ENCODE measurements around the gene KLHL33. TPM values are rescaled to one million over a fixed set of nuclear protein-coding genes. Genes with fewer than 3 reads are reported as not detected.
A peak's percentile ranks its signal among the peaks of the same experiment; 100 is the strongest.

KLHL33 gene
- total RNA-seq, 1 donor from 2014 or later: 0.20 TPM

- peak; percentile 74 for ATAC-seq
These were observed 59.8 kb downstream of the KLHL33 start for GRCh38 chr14:20376071-20376588.

More at GRCh38 chr14:20376071-20376588, 59.8 kb downstream of the KLHL33 start:
- DNase-seq (ENCODE audit: low spot score): no peak

Other genes starting within 250 kb of the KLHL33 start
- not detected for gene OR11G2, start 245.3 kb downstream of the KLHL33 start, total RNA-seq
- gene OR11H6, start 212.5 kb downstream of the KLHL33 start, total RNA-seq: not detected
- not detected for gene OR11H7, start 207.2 kb downstream of the KLHL33 start, total RNA-seq
- gene OR11H4, start 196.9 kb downstream of the KLHL33 start, total RNA-seq: not detected
- 4.3 TPM for gene TTC5, start 130.2 kb downstream of the KLHL33 start, total RNA-seq
- 30.5 TPM for gene CCNB1IP1, start 102.9 kb downstream of the KLHL33 start, total RNA-seq
- 8.9 TPM for gene PARP2, start 92.5 kb downstream of the KLHL33 start, total RNA-seq
- 14.9 TPM for gene TEP1, start 22.7 kb downstream of the KLHL33 start, total RNA-seq
- gene OSGEP, start 18.6 kb upstream of the KLHL33 start, total RNA-seq: 11.5 TPM
- gene APEX1, start 19.1 kb upstream of the KLHL33 start, total RNA-seq: 50.9 TPM
- 11.7 TPM for gene PIP4P1, start 25.3 kb upstream of the KLHL33 start, total RNA-seq
- gene PNP, start 33.2 kb upstream of the KLHL33 start, total RNA-seq: 45.0 TPM
- 0.91 TPM for gene RNASE10, start 69.4 kb upstream of the KLHL33 start, total RNA-seq
- not detected for gene RNASE9, start 124.9 kb upstream of the KLHL33 start, total RNA-seq
- not detected for gene RNASE11, start 151.8 kb upstream of the KLHL33 start, total RNA-seq
- not detected for gene RNASE12, start 155.2 kb upstream of the KLHL33 start, total RNA-seq
- gene OR6S1, start 205.5 kb upstream of the KLHL33 start, total RNA-seq: not detected
- gene RNASE4, start 248.4 kb upstream of the KLHL33 start, total RNA-seq: 152 TPM